Psoas muscle (tissue), 8 donors: ENCODE results near the gene SYNRG. TPM values are rescaled to one million over a fixed set of nuclear protein-coding genes. Genes with fewer than 3 reads are reported as not detected.
A peak's percentile ranks its signal among the peaks of the same experiment; 100 is the strongest.

Experiments used
- ATAC-seq, 4 donors: fragments of 200-7000 bp; cut with Tn5 transposase; one replicate each; pipeline ENCODE4 v1.9.1; 2020; ENCODE audit warnings: moderate library complexity in 3 of 4, mild to moderate bottlenecking in 2 of 4
- DNase-seq, 2 donors: peaks; one replicate each; pipeline ENCODE4 v3.0.0-alpha.2; 2020
- H3K27ac ChIP-seq: fragments of 200-600 bp; one replicate; pipeline ENCODE4 v1.8.0; 2022
- H3K27me3 ChIP-seq, 3 donors: fragments of 200-600 bp in 1 of 3; one replicate each; pipeline versions ENCODE4 v1.6.1 to v1.8.0; 2013 to 2022; ENCODE audit warnings: low read length in 2 of 3, mild to moderate bottlenecking in 2 of 3, moderate library complexity in 1 of 3; ENCODE audit not compliant: insufficient read depth in 3 of 3
- H3K36me3 ChIP-seq, 2 donors: fragments of 200-600 bp in 1 of 2; one replicate each; pipeline versions ENCODE4 v1.6.1 to v1.8.0; 2013 to 2022; ENCODE audit warnings: low read depth in 1 of 2, mild to moderate bottlenecking in 1 of 2, moderate library complexity in 1 of 2; ENCODE audit not compliant: insufficient read depth in 1 of 2
- H3K4me1 ChIP-seq: fragments of 200-600 bp; one replicate; pipeline ENCODE4 v1.8.0; 2022
- H3K4me3 ChIP-seq: fragments of 200-600 bp; one replicate; pipeline ENCODE4 v1.8.0; 2022; ENCODE audit warnings: mild to moderate bottlenecking
- H3K9me3 ChIP-seq: fragments of 200-600 bp; one replicate; pipeline ENCODE4 v1.8.0; 2022
- WGBS, 3 donors: extraction: QIAGEN DNeasy Blood & Tissue Kit; methylation state at CpG; one replicate each; pipeline versions ENCODE4 v1.1.6 to v1.1.7; 2013; 5-methylcytosine and 5-hydroxymethylcytosine counted together
- intact Hi-C, 2 donors: fragments of 100-400 bp; cut with DNase I; formaldehyde crosslinking; loops; one replicate each; pipeline versions ENCODE4 v1.11.0 to v1.14.2; 2022
- polyA plus RNA-seq, 3 donors: library from polyadenylated mRNA; stranded (reverse); fragments of 200-250 nt; gene quantifications; one replicate each; pipeline ENCODE4 v1.2.3, GENCODE V29; 2013
- total RNA-seq, 4 donors: library from RNA; stranded (reverse); fragmentation: NEBNext Ultra II Directional in 2 of 4; extraction: Animal tissue kit (Norgen Biotek cat#: 25700) in 2 of 4; gene quantifications; one replicate each; pipeline versions ENCODE4 v1.2.1 to v1.2.4, GENCODE V29; 2021 to 2023
- TF ChIP-seq, protein P1 (sequence below): fragments of 200-600 bp; IDR thresholded peaks from one replicate; pipeline ENCODE4 v1.8.0; 2022; ENCODE audit warnings: antibody characterized with exemption
- donor health status: healthy with polysubstance abuse.
- donor health status: DM: no; HTN: no; CAD: no; lungs with moderate emphysema.
- donor health status: Bipolar disorder and iron deficiency.
- donor health status: healthy.
- donor health status: DM: yes; HTN: yes; CAD: no.
- donor health status: DM: no; HTN: no; CAD: no.
- donor health status: DM: no; HTN: no; CAD: no.
- donor health status: DM: yes; HTN: yes; CAD: no.

SYNRG gene
- total and polyA plus RNA-seq, 7 donors = 5.1 to 43.1 (median 30.3) TPM

- Histone ChIP-seq H3K27me3 (no peaks in the 10 kb centered on the region), H3K4me3 (no peak overlapping the region), H3K27ac (no peak overlapping the region), H3K9me3 (no peaks in the 10 kb centered on the region), H3K36me3 (peaks cover 0 to 84% of the 10 kb centered on the region in 2 donors), H3K4me1 (no peaks in the 10 kb centered on the region)
- ATAC-seq (no peak), DNase-seq (no peak)
- 79 to 80% (median 80%) methylated on average over 8 of the region's 8 CpGs for whole genome bisulfite sequencing, 3 donors
- intact Hi-C loops = loop anchor here in 1 of 2 donors (5.0 kb wide), 2 partner anchors 53 to 72 kb away; no protein-coding TSS in a partner anchor
- TF ChIP-seq, protein P1, sequence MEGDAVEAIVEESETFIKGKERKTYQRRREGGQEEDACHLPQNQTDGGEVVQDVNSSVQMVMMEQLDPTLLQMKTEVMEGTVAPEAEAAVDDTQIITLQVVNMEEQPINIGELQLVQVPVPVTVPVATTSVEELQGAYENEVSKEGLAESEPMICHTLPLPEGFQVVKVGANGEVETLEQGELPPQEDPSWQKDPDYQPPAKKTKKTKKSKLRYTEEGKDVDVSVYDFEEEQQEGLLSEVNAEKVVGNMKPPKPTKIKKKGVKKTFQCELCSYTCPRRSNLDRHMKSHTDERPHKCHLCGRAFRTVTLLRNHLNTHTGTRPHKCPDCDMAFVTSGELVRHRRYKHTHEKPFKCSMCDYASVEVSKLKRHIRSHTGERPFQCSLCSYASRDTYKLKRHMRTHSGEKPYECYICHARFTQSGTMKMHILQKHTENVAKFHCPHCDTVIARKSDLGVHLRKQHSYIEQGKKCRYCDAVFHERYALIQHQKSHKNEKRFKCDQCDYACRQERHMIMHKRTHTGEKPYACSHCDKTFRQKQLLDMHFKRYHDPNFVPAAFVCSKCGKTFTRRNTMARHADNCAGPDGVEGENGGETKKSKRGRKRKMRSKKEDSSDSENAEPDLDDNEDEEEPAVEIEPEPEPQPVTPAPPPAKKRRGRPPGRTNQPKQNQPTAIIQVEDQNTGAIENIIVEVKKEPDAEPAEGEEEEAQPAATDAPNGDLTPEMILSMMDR = no peak
Observed at GRCh38 chr17:37520174-37520573, 89.0 kb downstream of the SYNRG start.

DNA sequence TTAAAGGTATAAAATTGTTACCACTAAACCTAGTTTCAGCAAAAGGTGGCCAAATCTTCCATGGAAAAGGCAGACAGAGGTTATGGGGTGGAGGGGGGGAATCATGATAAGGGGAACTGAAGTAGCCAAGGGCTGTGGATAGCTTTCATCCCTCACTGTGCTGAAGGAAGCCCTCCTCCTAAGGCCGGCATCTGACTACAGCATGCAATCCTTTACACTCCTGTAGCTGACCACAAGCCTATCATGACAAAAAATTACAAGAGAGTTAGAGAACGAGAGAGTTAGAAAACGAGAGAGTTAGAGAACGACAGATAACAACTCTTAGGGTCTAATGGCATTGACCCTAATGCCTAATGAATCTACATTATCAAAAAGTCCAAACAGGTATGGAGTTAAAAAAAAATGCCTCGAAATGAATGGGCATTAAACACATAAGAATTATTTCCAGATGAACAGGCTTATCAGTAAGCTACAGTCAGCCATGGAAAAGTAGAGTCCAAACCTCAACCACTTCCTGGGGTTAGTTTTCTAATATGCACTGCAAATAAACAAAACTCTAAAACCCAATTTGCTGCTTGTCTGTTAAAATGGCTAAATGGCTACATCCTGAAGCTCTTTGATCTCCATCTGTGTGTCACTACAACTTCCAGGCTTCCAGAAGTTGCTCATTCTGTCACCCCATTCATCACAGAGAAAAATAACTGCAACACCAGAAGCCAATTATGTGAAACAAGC lies 89.8 kb downstream of the SYNRG start:
- 77 to 96% (median 89%) methylated on average over 5 of the region's 5 CpGs for WGBS, 3 donors
- H3K4me3 ChIP-seq = no peak overlapping the region
- no peak for DNase-seq
- no peak for ATAC-seq
- no peaks in the 10 kb centered on the region for H3K4me1 ChIP-seq
- H3K27ac ChIP-seq = no peak overlapping the region
- intact Hi-C loops = no loop called here
- H3K9me3 ChIP-seq = no peaks in the 10 kb centered on the region
- H3K36me3 ChIP-seq = peaks cover 0 to 86% of the 10 kb centered on the region in 2 donors
- no peaks in the 10 kb centered on the region for H3K27me3 ChIP-seq
- TF ChIP-seq, protein P1 = no peak

DNA sequence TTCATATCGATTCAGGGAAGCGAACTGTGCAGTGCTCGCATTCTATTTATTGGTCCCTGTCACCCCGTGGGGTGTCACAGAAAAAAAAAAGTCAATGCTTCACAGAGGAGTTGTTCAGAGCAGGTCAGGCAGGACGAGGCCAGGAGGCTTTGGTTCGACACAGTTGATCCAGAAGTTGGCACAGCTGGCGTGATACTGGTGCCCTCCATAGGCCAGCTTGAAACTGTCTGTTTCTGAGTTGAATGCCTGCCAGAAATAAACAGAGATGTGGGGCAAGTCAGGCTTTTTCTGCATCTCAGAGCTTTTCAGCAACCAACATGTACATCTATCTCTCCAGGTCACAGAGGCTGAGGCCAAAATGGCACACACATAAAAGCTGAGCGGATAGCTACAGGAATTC lies 90.4 kb downstream of the SYNRG start:
- Histone ChIP-seq H3K27ac (no peak overlapping the region), H3K27me3 (no peaks in the 10 kb centered on the region), H3K36me3 (peaks cover 0 to 86% of the 10 kb centered on the region in 2 donors), H3K4me3 (no peak overlapping the region), H3K9me3 (no peaks in the 10 kb centered on the region), H3K4me1 (no peaks in the 10 kb centered on the region)
- WGBS, 3 donors = 64 to 76% (median 67%) methylated on average over 8 of the region's 8 CpGs
- intact Hi-C loops = no loop called here
- TF ChIP-seq, protein P1 = no peak
- DNase-seq (no peak), ATAC-seq (peak in 2 of 4 donors; percentile 48 to 50)

DNA sequence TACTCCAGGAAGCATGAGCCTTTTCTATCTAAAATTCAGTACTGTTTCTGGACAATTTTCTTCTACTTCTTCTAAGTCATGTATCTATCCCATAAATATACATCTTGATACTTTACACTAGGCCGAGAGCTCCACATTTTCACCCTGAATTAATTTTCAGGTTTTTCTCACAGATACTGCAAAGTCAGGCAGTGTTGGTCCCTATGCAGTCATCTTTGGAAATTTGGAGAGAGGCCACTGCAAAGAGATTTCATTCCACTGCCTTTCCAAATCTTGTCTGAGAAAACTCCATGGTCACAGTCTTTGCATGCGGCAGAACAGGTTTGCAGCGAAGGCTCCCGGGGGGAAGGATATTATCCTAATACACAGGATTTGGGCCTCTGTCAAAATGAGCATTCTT lies 91.3 kb downstream of the SYNRG start:
- intact Hi-C loops = no loop called here
- H3K36me3 ChIP-seq = peaks cover 0 to 86% of the 10 kb centered on the region in 2 donors
- H3K9me3 ChIP-seq = no peaks in the 10 kb centered on the region
- TF ChIP-seq, protein P1 = no peak
- ATAC-seq (no peak), DNase-seq (no peak)
- H3K27ac ChIP-seq = no peak overlapping the region
- no peaks in the 10 kb centered on the region for H3K27me3 ChIP-seq
- WGBS, 3 donors = 73 to 85% (median 78%) methylated on average over 4 of the region's 4 CpGs
- H3K4me3 ChIP-seq = no peak overlapping the region
- peaks cover 2% of the 10 kb centered on the region for H3K4me1 ChIP-seq
